H1 (cell line): ENCODE data around the gene CDC5L. TPM values are rescaled to one million over a fixed set of nuclear protein-coding genes. Genes with fewer than 3 reads are reported as not detected.

Experiments used
- CTCF ChIA-PET: fragments of 300-600 bp; sonication (Branson Sonifier 250); formaldehyde crosslinking; loops from one replicate; lab custom pipeline; 2021; ENCODE audit not compliant: partially characterized antibody; lab: Charles Lee
- POLR2A ChIA-PET: fragments of 300-600 bp; sonication (Branson Sonifier 250); formaldehyde crosslinking; loops from one replicate; lab custom pipeline; 2021; ENCODE audit warnings: inconsistent platforms; ENCODE audit not compliant: partially characterized antibody; lab: Charles Lee
- DNase-seq, 2 experiments: peaks; one replicate each; pipeline versions ENCODE4 v3.0.0 to v3.0.0-alpha.2; 2010 to 2022; ENCODE audit warnings: low spot score in 2 of 2, low read depth in 1 of 2, mixed read lengths in 1 of 2
- FAIRE-seq: peaks from 2 replicates; lab custom pipeline; 2011; peaks lifted over from hg19 to GRCh38; lab: Jason Lieb, UNC
- H2AFZ ChIP-seq: 2 replicates; pipeline ENCODE4 v1.8.1; 2012; ENCODE audit warnings: low read length, inconsistent platforms
- H2AK5ac ChIP-seq: 2 replicates; pipeline ENCODE4 v1.6.1; 2013; ENCODE audit warnings: low read depth, low read length
- H2BK120ac ChIP-seq: replicated peaks from 2 replicates; pipeline ENCODE3; 2013; ENCODE audit warnings: low read depth, low read length, inconsistent platforms
- H2BK12ac ChIP-seq: 2 replicates; pipeline ENCODE4 v1.6.1; 2013; ENCODE audit warnings: low read depth, low read length
- H2BK15ac ChIP-seq: 2 replicates; pipeline ENCODE4 v1.6.1; 2013; ENCODE audit warnings: low read length
- H2BK20ac ChIP-seq: 2 replicates; pipeline ENCODE4 v1.6.1; 2013; ENCODE audit warnings: low read length
- H2BK5ac ChIP-seq: 2 replicates; pipeline ENCODE4 v1.6.1; 2013; ENCODE audit warnings: low read depth, low read length
- H3K14ac ChIP-seq: 2 replicates; pipeline ENCODE4 v1.6.1; 2013; ENCODE audit warnings: inconsistent platforms; ENCODE audit not compliant: insufficient read length
- H3K18ac ChIP-seq: 2 replicates; pipeline ENCODE4 v1.6.1; 2013; ENCODE audit warnings: low read length; ENCODE audit errors: extremely low read depth
- H3K23ac ChIP-seq: 2 replicates; pipeline ENCODE4 v1.6.1; 2013; ENCODE audit warnings: inconsistent platforms; ENCODE audit not compliant: insufficient read length
- H3K23me2 ChIP-seq: 2 replicates; pipeline ENCODE4 v1.6.1; 2013; ENCODE audit warnings: low read depth, low read length
- H3K27ac ChIP-seq: 2 replicates; pipeline ENCODE4 v1.6.1; 2011; ENCODE audit warnings: low read depth, low read length, inconsistent platforms
- H3K27me3 ChIP-seq, 4 experiments: replicated peaks in 1 of 4; 1 replicate in 1 of 4; 2 replicates in 3 of 4; pipeline versions ENCODE4 v1.6.1 to v1.8.1; 2011 to 2013; ENCODE audit warnings: low read length in 3 of 4, mild to moderate bottlenecking in 3 of 4, inconsistent platforms in 2 of 4, mixed read lengths in 2 of 4, moderate library complexity in 1 of 4; ENCODE audit not compliant: control insufficient read depth in 3 of 4, insufficient read depth in 3 of 4; ENCODE audit errors: extremely low read depth in 1 of 4
- H3K36me3 ChIP-seq, 4 experiments: 2 replicates each; pipeline versions ENCODE4 v1.6.1 to v1.8.1; 2011 to 2013; ENCODE audit warnings: mild to moderate bottlenecking in 4 of 4, low read length in 3 of 4, moderate library complexity in 2 of 4, control low read depth in 1 of 4, inconsistent platforms in 1 of 4; ENCODE audit not compliant: insufficient read depth in 4 of 4, control insufficient read depth in 2 of 4
- H3K4ac ChIP-seq: replicated peaks from 2 replicates; pipeline ENCODE3; 2013; ENCODE audit warnings: low read length, low read depth, mixed read lengths, inconsistent platforms; ENCODE audit not compliant: insufficient read length
- H3K4me1 ChIP-seq, 4 experiments: replicated peaks in 1 of 4; 1 replicate in 1 of 4; 2 replicates in 3 of 4; pipeline versions ENCODE4 v1.6.1 to v1.8.1; 2011 to 2013; ENCODE audit warnings: low read length in 3 of 4, inconsistent platforms in 2 of 4, mixed read lengths in 1 of 4; ENCODE audit not compliant: insufficient read depth in 4 of 4, control insufficient read depth in 3 of 4
- H3K4me2 ChIP-seq, 2 experiments: 2 replicates each; pipeline versions ENCODE4 v1.6.1 to v1.8.1; 2011 to 2013; ENCODE audit warnings: low read depth in 2 of 2, low read length in 2 of 2, control low read depth in 1 of 2, inconsistent platforms in 1 of 2, mild to moderate bottlenecking in 1 of 2; ENCODE audit not compliant: insufficient read depth in 1 of 2
- H3K4me3 ChIP-seq, 4 experiments: fragments of 200-600, 300-600 bp in 1 of 4; sonication (generic), shearing (Covaris generic), sonication (Bioruptor Twin) in 1 of 4; 2 replicates each; pipeline versions ENCODE4 v1.5.1 to v1.8.1; 2011 to 2016; ENCODE audit warnings: low read length in 4 of 4, low read depth in 3 of 4, control low read depth in 2 of 4, inconsistent platforms in 2 of 4, mild to moderate bottlenecking in 2 of 4, mixed read lengths in 1 of 4, moderate library complexity in 1 of 4; ENCODE audit not compliant: insufficient read depth in 2 of 4; ENCODE audit errors: extremely low read depth in 1 of 4
- H3K56ac ChIP-seq: replicated peaks from 2 replicates; pipeline ENCODE3; 2013; ENCODE audit warnings: low read depth, mild to moderate bottlenecking, mixed read lengths, low read length, inconsistent platforms; ENCODE audit not compliant: insufficient read length
- H3K79me1 ChIP-seq: 2 replicates; pipeline ENCODE4 v1.6.1; 2013; ENCODE audit warnings: low read depth, low read length, control low read depth
- H3K79me2 ChIP-seq, 2 experiments: 2 replicates each; pipeline versions ENCODE4 v1.6.1 to v1.8.1; 2012 to 2013; ENCODE audit warnings: low read length in 2 of 2, mild to moderate bottlenecking in 2 of 2, inconsistent platforms in 1 of 2; ENCODE audit not compliant: insufficient read depth in 2 of 2, control insufficient read depth in 1 of 2
- H3K9ac ChIP-seq, 4 experiments: replicated peaks in 1 of 4; 1 replicate in 1 of 4; 2 replicates in 3 of 4; pipeline versions ENCODE4 v1.6.1 to v1.8.1; 2011 to 2013; ENCODE audit warnings: low read depth in 3 of 4, low read length in 3 of 4, control low read depth in 2 of 4, mild to moderate bottlenecking in 2 of 4, moderate library complexity in 2 of 4, inconsistent platforms in 1 of 4; ENCODE audit errors: extremely low read depth in 1 of 4
- H3K9me3 ChIP-seq, 2 experiments: 2 replicates each; pipeline versions ENCODE4 v1.6.1 to v1.8.1; 2012 to 2013; ENCODE audit warnings: mild to moderate bottlenecking in 2 of 2, moderate library complexity in 2 of 2, control low read depth in 1 of 2, inconsistent platforms in 1 of 2, low read depth in 1 of 2, low read length in 1 of 2, mixed read lengths in 1 of 2; ENCODE audit not compliant: insufficient read depth in 2 of 2
- H4K20me1 ChIP-seq, 2 experiments: replicated peaks in 1 of 2; 2 replicates each; pipeline versions ENCODE3 to v1.8.1; 2011 to 2013; ENCODE audit warnings: inconsistent platforms in 2 of 2, low read length in 2 of 2, mild to moderate bottlenecking in 1 of 2; ENCODE audit not compliant: insufficient read depth in 2 of 2, control insufficient read depth in 1 of 2
- H4K5ac ChIP-seq: 2 replicates; pipeline ENCODE4 v1.6.1; 2013; ENCODE audit warnings: low read length, low read depth, mixed read lengths, inconsistent platforms; ENCODE audit not compliant: insufficient read length
- H4K8ac ChIP-seq: 2 replicates; pipeline ENCODE4 v1.8.0; 2013; ENCODE audit warnings: mild to moderate bottlenecking, moderate library complexity, low read length, inconsistent platforms; ENCODE audit not compliant: insufficient read depth; ENCODE audit errors: extremely low read depth
- H4K91ac ChIP-seq: replicated peaks from 2 replicates; pipeline ENCODE3; 2013; ENCODE audit warnings: low read length, mixed read lengths, inconsistent platforms; ENCODE audit not compliant: insufficient read length
- EGR1 ChIP-seq: IDR thresholded peaks from 2 replicates; pipeline ENCODE4 v1.6.1; 2011; ENCODE audit warnings: low read depth, low read length, borderline replicate concordance
- EZH2 ChIP-seq: fragments of 200-600 bp; sonication (generic); IDR thresholded peaks from 2 replicates; pipeline ENCODE4 v1.7.1; 2012; ENCODE audit warnings: low read depth, mild to moderate bottlenecking, moderate library complexity, low read length, inconsistent platforms; ENCODE audit not compliant: severe bottlenecking
- POLR2AphosphoS5 ChIP-seq: IDR thresholded peaks from 2 replicates; pipeline ENCODE4 v1.6.1; 2011; ENCODE audit warnings: low read depth, low read length
- RAD21 ChIP-seq, 2 experiments: IDR thresholded peaks in 1 of 2; conservative IDR thresholded peaks in 1 of 2; 2 replicates each; pipeline ENCODE4 v1.6.1; 2011; ENCODE audit warnings: low read depth in 2 of 2, low read length in 2 of 2, improper control_type of control experiment in 1 of 2, inconsistent platforms in 1 of 2, mild to moderate bottlenecking in 1 of 2, moderate library complexity in 1 of 2
- SIN3A ChIP-seq, 2 experiments: IDR thresholded peaks in 1 of 2; conservative IDR thresholded peaks in 1 of 2; 2 replicates each; pipeline ENCODE4 v1.6.1; 2011 to 2012; ENCODE audit warnings: low read length in 2 of 2, improper control_type of control experiment in 1 of 2, low read depth in 1 of 2, mild to moderate bottlenecking in 1 of 2
- TAF1 ChIP-seq: IDR thresholded peaks from 2 replicates; pipeline ENCODE4 v1.6.1; 2011; ENCODE audit warnings: mild to moderate bottlenecking, low read depth, low read length
- TAF7 ChIP-seq: optimal IDR thresholded peaks from 2 replicates; pipeline ENCODE3; 2011; ENCODE audit warnings: low read depth, mild to moderate bottlenecking, inconsistent platforms, low read length, moderate library complexity, borderline replicate concordance
- WGBS, 2 experiments: shearing (Covaris generic) in 1 of 2; methylation state at CpG; one replicate each; pipeline versions ENCODE4 v1.1.6 to v1.1.7; 2013 to 2015; ENCODE audit warnings: low lambda C conversion rate in 2 of 2, mixed read lengths in 2 of 2, inconsistent platforms in 1 of 2, low coverage in 1 of 2, missing lambda C conversion rate in 1 of 2; ENCODE audit not compliant: insufficient replicate concordance in 2 of 2, insufficient coverage in 1 of 2, insufficient read length in 1 of 2; ENCODE audit errors: extremely low coverage in 1 of 2, missing lambda C conversion rate in 1 of 2; 5-methylcytosine and 5-hydroxymethylcytosine counted together
- polyA plus RNA-seq, 7 experiments: library from polyadenylated mRNA; depleted of rRNA in 3 of 7; stranded (reverse) in 5 of 7; unstranded in 2 of 7; fragments of >200 nt in 5 of 7; fragments of 200-250 nt in 2 of 7; gene quantifications; 1 replicate in 5 of 7; 2 replicates in 1 of 7; 4 replicates in 1 of 7; pipeline versions ENCODE4 v1.2.1 to v1.2.3, GENCODE V29; 2011 to 2013; ENCODE audit warnings: missing spikeins in 2 of 7, mixed read lengths in 2 of 7
- total RNA-seq: library from RNA; stranded (reverse); fragmentation: NEBNext Ultra II Directional; extraction: Animal tissue kit (Norgen Biotek cat#: 25700); gene quantifications from 2 replicates; pipeline ENCODE4 v1.2.1, GENCODE V29; 2021

Gene CDC5L
- total and polyA plus RNA-seq, 2 of the 8 experiments (the other 6 are each of a cell fraction or from before 2014, with no cell fraction given), result 8.4 to 32.8 TPM

DNA sequence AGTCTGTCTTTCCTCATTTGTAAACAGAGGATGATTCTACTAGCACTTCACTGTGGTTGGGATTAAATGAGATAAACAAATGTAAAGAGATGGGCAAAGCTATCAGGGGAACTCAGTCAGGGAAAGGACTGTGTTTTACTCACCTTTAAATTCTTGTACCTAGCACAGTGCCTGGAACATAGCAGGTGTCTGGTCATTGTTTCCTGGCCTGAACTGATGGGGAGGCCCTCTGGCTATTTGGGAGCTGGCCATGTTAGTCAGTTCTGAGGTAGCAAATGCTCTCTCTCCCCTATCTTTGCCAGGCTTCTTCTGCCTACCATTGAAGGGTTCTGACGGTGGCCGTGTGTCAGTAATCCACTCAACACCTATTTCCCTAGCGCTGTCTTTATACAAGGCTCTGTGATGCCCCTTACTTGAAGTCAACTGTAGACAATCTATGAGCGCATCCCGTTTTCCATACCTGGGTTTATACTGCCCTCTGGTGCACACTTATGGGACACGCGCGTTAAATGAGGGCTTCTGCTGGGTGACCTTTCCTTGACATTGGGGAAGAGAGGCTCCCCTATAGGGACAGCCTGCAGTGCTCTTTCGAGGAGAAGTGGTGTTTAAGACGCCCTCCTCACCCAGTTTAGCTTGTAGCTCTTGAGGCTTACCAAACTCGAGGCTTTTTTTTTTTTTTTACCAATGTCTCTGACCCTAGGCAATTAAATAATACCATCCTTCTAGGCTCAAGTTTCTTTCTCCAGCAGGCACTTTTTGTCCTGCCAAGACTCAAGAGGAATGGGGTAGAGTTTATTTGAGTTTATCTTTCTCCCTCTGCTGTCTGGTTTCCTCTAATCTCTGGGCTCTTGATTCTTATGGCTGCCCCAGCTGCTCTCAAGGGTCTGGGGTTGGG, 49.0 kb upstream of the CDC5L start:
- POLR2A ChIA-PET, result interaction anchor here (1.1 to 8.4 kb wide), 8 partner anchors 9 to 91 kb away, joined by 4 to 41 read pairs (median 8); partner anchors contain the start of genes AARS2, HSP90AB1 and SLC35B2
- Histone ChIP-seq H3K23ac (no peak overlapping the region), H3K9ac (no peak overlapping the region), H3K9me3 (no peaks in the 10 kb centered on the region), H3K4ac (no peak overlapping the region), H4K20me1 (no peaks in the 10 kb centered on the region), H3K14ac (no peak overlapping the region), H3K36me3 (no peaks in the 10 kb centered on the region), H3K23me2 (no peaks in the 10 kb centered on the region; the same call in 1 of the 2 replicates), H3K4me2 (no peak overlapping the region), H2BK20ac (peak overlapping the region; percentile 15; the same call in 1 of the 2 replicates), H2BK12ac (no peak overlapping the region), H3K4me1 (peaks cover 0 to 5% (median under 1%) of the 10 kb centered on the region in 4 experiments; a peak in 3 of 7 replicates), H4K5ac (no peak overlapping the region), H3K4me3 (no peak overlapping the region), H3K79me2 (no peaks in the 10 kb centered on the region), H3K18ac (no peak overlapping the region), H3K27ac (no peak overlapping the region), H2BK5ac (no peak overlapping the region), H2AK5ac (no peak overlapping the region), H2BK15ac (no peak overlapping the region), H2AFZ (no peak overlapping the region), H2BK120ac (no peak overlapping the region), H4K91ac (no peak overlapping the region), H3K79me1 (no peaks in the 10 kb centered on the region), H4K8ac (no peak overlapping the region; the same call in 1 of the 2 replicates), H3K56ac (no peak overlapping the region), H3K27me3 (peaks cover 3 to 6% (median 5%) of the 10 kb centered on the region in 4 experiments; a peak in 5 of 7 replicates)
- 7% methylated on average over 11 of the region's 11 CpGs; no CpG with 5 or more reads in 1 of the 2 experiments for WGBS, 2 experiments
- DNase-seq, result peak; percentile 59 to 81
- CTCF ChIA-PET, result interaction anchor here (0.6 to 10.2 kb wide), 46 partner anchors 7 to 1386 kb away, joined by 3 to 153 read pairs (median 4); partner anchors contain the start of genes AARS2, SLC35B2 and TMEM151B
- FAIRE-seq, result peak; percentile 98
- peak; percentile 94 to 96 for TF ChIP-seq RAD21 (IDR thresholded peaks at IDR 0.05 in 1 of 2, conservative IDR thresholded peaks at IDR 0.05 in 1 of 2; ENCODE audit: low read depth in 2 of 2, low read length in 2 of 2)
- peak in 1 of 2 experiments; percentile 49; a peak in 1 of 4 replicates for TF ChIP-seq SIN3A (conservative IDR thresholded peaks at IDR 0.05 in 1 of 2, IDR thresholded peaks at IDR 0.05 in 1 of 2; ENCODE audit: low read depth in 1 of 2, low read length in 2 of 2)
- TF ChIP-seq POLR2AphosphoS5, result no peak
- TF ChIP-seq TAF1, result no peak
- peak; percentile 12 for TF ChIP-seq TAF7
- TF ChIP-seq EGR1, result no peak
- no peak for TF ChIP-seq EZH2
